Measurements from ENCODE around the gene ZNF555.

- TF ChIP-seq, protein P1, sequence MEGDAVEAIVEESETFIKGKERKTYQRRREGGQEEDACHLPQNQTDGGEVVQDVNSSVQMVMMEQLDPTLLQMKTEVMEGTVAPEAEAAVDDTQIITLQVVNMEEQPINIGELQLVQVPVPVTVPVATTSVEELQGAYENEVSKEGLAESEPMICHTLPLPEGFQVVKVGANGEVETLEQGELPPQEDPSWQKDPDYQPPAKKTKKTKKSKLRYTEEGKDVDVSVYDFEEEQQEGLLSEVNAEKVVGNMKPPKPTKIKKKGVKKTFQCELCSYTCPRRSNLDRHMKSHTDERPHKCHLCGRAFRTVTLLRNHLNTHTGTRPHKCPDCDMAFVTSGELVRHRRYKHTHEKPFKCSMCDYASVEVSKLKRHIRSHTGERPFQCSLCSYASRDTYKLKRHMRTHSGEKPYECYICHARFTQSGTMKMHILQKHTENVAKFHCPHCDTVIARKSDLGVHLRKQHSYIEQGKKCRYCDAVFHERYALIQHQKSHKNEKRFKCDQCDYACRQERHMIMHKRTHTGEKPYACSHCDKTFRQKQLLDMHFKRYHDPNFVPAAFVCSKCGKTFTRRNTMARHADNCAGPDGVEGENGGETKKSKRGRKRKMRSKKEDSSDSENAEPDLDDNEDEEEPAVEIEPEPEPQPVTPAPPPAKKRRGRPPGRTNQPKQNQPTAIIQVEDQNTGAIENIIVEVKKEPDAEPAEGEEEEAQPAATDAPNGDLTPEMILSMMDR (IDR thresholded peaks at IDR 0.05; ENCODE audit: borderline replicate concordance, extremely low read depth, low read length, poor library complexity, severe bottlenecking): peak; percentile 23
- TF ChIP-seq EZH2 (IDR thresholded peaks at IDR 0.05; ENCODE audit: borderline replicate concordance, low read depth, low read length, severe bottlenecking): no peak
Observed at GRCh38 chr19:2888731-2889224, 47.5 kb downstream of the ZNF555 start.

Data from DND-41 (cell line).